HG02571 (cell line): ENCODE measurements around the gene MBNL3.
"Not testable (repeated sequence)": the region's sequence is repeated elsewhere in the genome, so short reads cannot be mapped to it uniquely, and the experiment has no call there.

Experiments
- ATAC-seq: cut with Tn5 transposase; IDR thresholded peaks from one replicate; pipeline ENCODE4 v1.9.1; 2021; ENCODE audit warnings: mild to moderate bottlenecking, moderate library complexity; ENCODE audit not compliant: unreplicated experiment

Gene MBNL3

GRCh38 chrX:132378281-132378680 lies 110.6 kb downstream of the MBNL3 start:
- no peak for ATAC-seq

- no peak for ATAC-seq
These were observed 112.9 kb downstream of the MBNL3 start for GRCh38 chrX:132375941-132376340.

GRCh38 chrX:132373610-132374009 lies 115.2 kb downstream of the MBNL3 start:
- no peak for ATAC-seq

- ATAC-seq: no peak
These were observed 119.1 kb downstream of the MBNL3 start for GRCh38 chrX:132369617-132370326.

GRCh38 chrX:132367984-132368383 lies 120.9 kb downstream of the MBNL3 start:
- ATAC-seq: no peak

GRCh38 chrX:132367314-132367713 lies 121.5 kb downstream of the MBNL3 start:
- ATAC-seq: no peak

- ATAC-seq: no peak
These were observed 123.3 kb downstream of the MBNL3 start for GRCh38 chrX:132365490-132365889.

- ATAC-seq: no peak
These were observed 124.5 kb downstream of the MBNL3 start for GRCh38 chrX:132364313-132364712.

GRCh38 chrX:132353430-132353829 lies 135.4 kb downstream of the MBNL3 start:
- ATAC-seq: no peak

- ATAC-seq: no peak
These were observed 152.7 kb downstream of the MBNL3 start for GRCh38 chrX:132336172-132336571.

- ATAC-seq: no peak
These were observed 155.5 kb downstream of the MBNL3 start for GRCh38 chrX:132333351-132333750.

GRCh38 chrX:132331532-132331931 lies 157.3 kb downstream of the MBNL3 start:
- ATAC-seq: no peak

GRCh38 chrX:132331000-132331399 lies 157.8 kb downstream of the MBNL3 start:
- no peak for ATAC-seq

- no peak for ATAC-seq
These were observed 158.6 kb downstream of the MBNL3 start for GRCh38 chrX:132330156-132330729.

GRCh38 chrX:132326960-132327359 lies 161.9 kb downstream of the MBNL3 start:
- ATAC-seq: not testable (repeated sequence)
